ENCODE data around the gene LIPI. TPM values are rescaled to one million over a fixed set of nuclear protein-coding genes. Genes with fewer than 3 reads are reported as not detected.
A peak's percentile ranks its signal among the peaks of the same experiment; 100 is the strongest.

Gene LIPI
- total and polyA plus RNA-seq, 2 donors from 2014 or later: not detected

DNA sequence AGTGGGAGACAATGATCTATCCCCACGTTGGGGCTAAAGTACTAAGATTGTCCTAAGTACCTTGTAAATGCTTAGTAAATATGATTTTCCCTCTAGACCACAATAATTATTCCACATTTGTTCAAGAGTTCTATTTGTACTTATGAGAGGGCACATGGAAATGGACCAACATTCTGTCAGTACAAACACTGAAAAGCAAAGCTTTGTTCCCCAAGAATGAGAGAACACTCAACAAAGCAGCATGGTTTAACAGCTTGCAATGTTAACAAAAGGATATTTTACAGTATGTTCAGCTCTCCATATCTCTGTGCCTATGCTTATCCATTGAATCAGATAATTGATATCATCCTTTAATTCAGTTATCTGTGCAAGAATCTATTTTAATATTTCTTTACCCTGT is 40.6 kb upstream of the LIPI start:
- H3K27me3 ChIP-seq (ENCODE audit: control insufficient read depth, insufficient read depth, low read length): no peaks in the 10 kb centered on the region
- FAIRE-seq (no peak), DNase-seq (no peak)
- H3K9ac ChIP-seq (ENCODE audit: low read length in 3 of 3): no peak overlapping the region
- H3K9me3 ChIP-seq (ENCODE audit: control insufficient read depth in 2 of 3, insufficient read depth in 1 of 3, low read length in 3 of 3): no peaks in the 10 kb centered on the region
- H3K4me1 ChIP-seq (ENCODE audit: control insufficient read depth in 2 of 3, insufficient read depth in 2 of 3, low read depth in 1 of 3, low read length in 3 of 3): peaks cover 0 to 2% (median 0%) of the 10 kb centered on the region in 3 donors
- no peak overlapping the region for H3K27ac ChIP-seq (ENCODE audit: low read depth in 2 of 2, low read length in 2 of 2)
- no peak overlapping the region for H3K4me3 ChIP-seq (ENCODE audit: low read length in 3 of 3)
- intact Hi-C loops (cut with DNase I): loop anchor here (10.0 kb wide), 1 partner anchor 1343 kb away; no protein-coding TSS in a partner anchor
- TF ChIP-seq, protein P1, sequence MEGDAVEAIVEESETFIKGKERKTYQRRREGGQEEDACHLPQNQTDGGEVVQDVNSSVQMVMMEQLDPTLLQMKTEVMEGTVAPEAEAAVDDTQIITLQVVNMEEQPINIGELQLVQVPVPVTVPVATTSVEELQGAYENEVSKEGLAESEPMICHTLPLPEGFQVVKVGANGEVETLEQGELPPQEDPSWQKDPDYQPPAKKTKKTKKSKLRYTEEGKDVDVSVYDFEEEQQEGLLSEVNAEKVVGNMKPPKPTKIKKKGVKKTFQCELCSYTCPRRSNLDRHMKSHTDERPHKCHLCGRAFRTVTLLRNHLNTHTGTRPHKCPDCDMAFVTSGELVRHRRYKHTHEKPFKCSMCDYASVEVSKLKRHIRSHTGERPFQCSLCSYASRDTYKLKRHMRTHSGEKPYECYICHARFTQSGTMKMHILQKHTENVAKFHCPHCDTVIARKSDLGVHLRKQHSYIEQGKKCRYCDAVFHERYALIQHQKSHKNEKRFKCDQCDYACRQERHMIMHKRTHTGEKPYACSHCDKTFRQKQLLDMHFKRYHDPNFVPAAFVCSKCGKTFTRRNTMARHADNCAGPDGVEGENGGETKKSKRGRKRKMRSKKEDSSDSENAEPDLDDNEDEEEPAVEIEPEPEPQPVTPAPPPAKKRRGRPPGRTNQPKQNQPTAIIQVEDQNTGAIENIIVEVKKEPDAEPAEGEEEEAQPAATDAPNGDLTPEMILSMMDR (IDR thresholded peaks at IDR 0.05; ENCODE audit: borderline replicate concordance, extremely low read depth, insufficient read depth): no peak
- no peaks in the 10 kb centered on the region for H3K36me3 ChIP-seq (ENCODE audit: control insufficient read depth in 2 of 3, insufficient read depth in 3 of 3, low read length in 3 of 3)

DNA sequence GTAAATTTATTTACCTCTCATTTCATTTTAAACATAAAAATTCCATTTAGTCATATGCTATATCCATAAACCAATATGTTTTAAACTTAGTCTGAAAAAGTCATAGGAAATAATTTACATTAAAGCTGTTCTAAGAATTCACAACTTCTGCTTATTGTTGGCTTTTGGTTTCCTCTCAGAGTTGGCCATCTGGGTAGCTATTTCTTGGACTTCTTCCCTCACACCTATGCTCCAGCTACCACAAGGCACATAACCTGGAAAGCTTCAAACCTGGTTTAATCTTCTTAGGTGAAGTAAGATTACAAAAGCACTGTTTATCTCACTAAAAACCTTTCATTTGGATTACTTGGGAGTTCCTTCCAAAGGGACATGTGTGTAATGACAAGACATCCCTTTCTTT is 35.0 kb upstream of the LIPI start:
- H3K27me3 ChIP-seq (ENCODE audit: control insufficient read depth, insufficient read depth, low read length): no peaks in the 10 kb centered on the region
- TF ChIP-seq, protein P1 (IDR thresholded peaks at IDR 0.05; ENCODE audit: borderline replicate concordance, extremely low read depth, insufficient read depth): no peak
- H3K27ac ChIP-seq (ENCODE audit: low read depth in 2 of 2, low read length in 2 of 2): no peak overlapping the region
- no peaks in the 10 kb centered on the region for H3K36me3 ChIP-seq (ENCODE audit: control insufficient read depth in 2 of 3, insufficient read depth in 3 of 3, low read length in 3 of 3)
- H3K4me3 ChIP-seq (ENCODE audit: low read length in 3 of 3): no peak overlapping the region
- H3K9ac ChIP-seq (ENCODE audit: low read length in 3 of 3): no peak overlapping the region
- H3K4me1 ChIP-seq (ENCODE audit: control insufficient read depth in 2 of 3, insufficient read depth in 2 of 3, low read depth in 1 of 3, low read length in 3 of 3): no peaks in the 10 kb centered on the region
- no peaks in the 10 kb centered on the region for H3K9me3 ChIP-seq (ENCODE audit: control insufficient read depth in 2 of 3, insufficient read depth in 1 of 3, low read length in 3 of 3)
- intact Hi-C loops (cut with DNase I): no loop called here
- FAIRE-seq (no peak), DNase-seq (no peak)

DNA sequence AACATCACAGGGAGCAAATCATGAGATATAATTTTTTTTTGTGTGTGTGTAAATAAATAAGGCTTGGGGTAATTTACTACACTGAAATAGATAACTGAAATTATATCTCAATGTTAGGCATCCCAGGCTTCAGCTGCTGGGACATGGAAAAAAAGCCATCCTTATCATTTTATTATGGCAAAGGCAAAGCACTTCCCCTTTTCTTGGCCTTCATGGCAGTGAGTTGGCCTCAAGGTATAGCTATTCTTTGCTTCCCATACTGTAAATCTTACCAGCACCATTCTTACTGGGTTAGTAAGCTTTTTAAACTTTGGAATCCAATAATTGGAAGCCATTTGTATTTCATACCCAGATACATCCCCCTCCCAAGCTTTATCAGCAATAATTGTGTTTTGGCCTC is 34.2 kb upstream of the LIPI start:
- Histone ChIP-seq H3K9me3 (ENCODE audit: control insufficient read depth in 2 of 3, insufficient read depth in 1 of 3, low read length in 3 of 3) (no peaks in the 10 kb centered on the region), H3K27ac (ENCODE audit: low read depth in 2 of 2, low read length in 2 of 2) (no peak overlapping the region), H3K4me3 (ENCODE audit: low read length in 3 of 3) (no peak overlapping the region), H3K27me3 (ENCODE audit: control insufficient read depth, insufficient read depth, low read length) (no peaks in the 10 kb centered on the region), H3K9ac (ENCODE audit: low read length in 3 of 3) (no peak overlapping the region), H3K36me3 (ENCODE audit: control insufficient read depth in 2 of 3, insufficient read depth in 3 of 3, low read length in 3 of 3) (no peaks in the 10 kb centered on the region), H3K4me1 (ENCODE audit: control insufficient read depth in 2 of 3, insufficient read depth in 2 of 3, low read depth in 1 of 3, low read length in 3 of 3) (no peaks in the 10 kb centered on the region)
- DNase-seq (no peak), FAIRE-seq (no peak)
- TF ChIP-seq, protein P1 (IDR thresholded peaks at IDR 0.05; ENCODE audit: borderline replicate concordance, extremely low read depth, insufficient read depth): no peak
- intact Hi-C loops (cut with DNase I): no loop called here

DNA sequence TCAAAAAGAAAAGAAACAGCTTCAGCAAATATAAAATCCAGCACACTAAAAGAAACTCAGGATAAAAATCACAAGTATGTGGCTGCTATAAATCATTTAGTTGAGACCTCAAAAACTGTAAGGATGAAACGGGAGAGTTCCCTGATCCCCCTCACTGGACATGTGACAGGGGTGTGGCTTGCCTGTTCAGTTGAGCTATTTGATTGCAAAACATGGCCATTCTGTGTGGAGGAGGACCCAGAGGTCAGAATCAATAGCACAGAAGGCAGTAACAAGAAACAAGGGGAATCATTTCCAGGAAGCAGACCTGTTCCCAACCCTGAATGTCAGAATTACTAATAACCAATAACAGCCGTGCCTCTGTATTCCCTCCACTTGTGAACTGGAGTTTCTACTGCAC is 33.1 kb upstream of the LIPI start:
- Histone ChIP-seq H3K9me3 (ENCODE audit: control insufficient read depth in 2 of 3, insufficient read depth in 1 of 3, low read length in 3 of 3) (no peaks in the 10 kb centered on the region), H3K9ac (ENCODE audit: low read length in 3 of 3) (no peak overlapping the region), H3K27me3 (ENCODE audit: control insufficient read depth, insufficient read depth, low read length) (no peaks in the 10 kb centered on the region), H3K27ac (ENCODE audit: low read depth in 2 of 2, low read length in 2 of 2) (no peak overlapping the region), H3K4me3 (ENCODE audit: low read length in 3 of 3) (no peak overlapping the region), H3K36me3 (ENCODE audit: control insufficient read depth in 2 of 3, insufficient read depth in 3 of 3, low read length in 3 of 3) (no peaks in the 10 kb centered on the region), H3K4me1 (ENCODE audit: control insufficient read depth in 2 of 3, insufficient read depth in 2 of 3, low read depth in 1 of 3, low read length in 3 of 3) (no peaks in the 10 kb centered on the region)
- peak in 2 of 5 donors; percentile 7 to 10 for DNase-seq
- intact Hi-C loops (cut with DNase I): no loop called here
- no peak for FAIRE-seq
- TF ChIP-seq, protein P1 (IDR thresholded peaks at IDR 0.05; ENCODE audit: borderline replicate concordance, extremely low read depth, insufficient read depth): no peak

Data from kidney (tissue), 14 donors.